DND-41 (cell line): ENCODE data around the gene SP100.

Experiments
- ATAC-seq: fragments of 200-7000 bp; cut with Tn5 transposase; 3 replicates; pipeline ENCODE4 v1.9.1; 2021; ENCODE audit warnings: low read depth; ENCODE audit not compliant: insufficient read depth
- DNase-seq: peaks from one replicate; pipeline ENCODE4 v3.0.0-alpha.2; 2020
- H2AFZ ChIP-seq: 2 replicates; pipeline ENCODE4 v1.6.0; 2012; ENCODE audit warnings: low read depth, low read length
- H3K27ac ChIP-seq: 2 replicates; pipeline ENCODE4 v1.5.1; 2012; ENCODE audit warnings: low read length, inconsistent platforms
- H3K27me3 ChIP-seq: fragments of 200-600 bp; sonication (generic); 2 replicates; pipeline ENCODE4 v1.6.0; 2012; ENCODE audit warnings: low read length, mild to moderate bottlenecking, inconsistent platforms; ENCODE audit not compliant: insufficient read depth, poor library complexity
- H3K36me3 ChIP-seq: 2 replicates; pipeline ENCODE4 v1.5.1; 2012; ENCODE audit warnings: low read length, inconsistent platforms; ENCODE audit not compliant: insufficient read depth
- H3K4me1 ChIP-seq: 2 replicates; pipeline ENCODE4 v1.5.1; 2012; ENCODE audit warnings: mild to moderate bottlenecking, low read length; ENCODE audit not compliant: insufficient read depth
- H3K4me2 ChIP-seq: 2 replicates; pipeline ENCODE4 v1.6.0; 2012; ENCODE audit warnings: mild to moderate bottlenecking, moderate library complexity, low read length, inconsistent platforms; ENCODE audit not compliant: insufficient read depth
- H3K4me3 ChIP-seq, 2 experiments: fragments of 200-600 bp in 1 of 2; shearing (Covaris generic) in 1 of 2; 2 replicates each; pipeline ENCODE4 v1.5.1; 2012 to 2016; ENCODE audit warnings: inconsistent platforms in 2 of 2, low read length in 2 of 2, mild to moderate bottlenecking in 2 of 2, low read depth in 1 of 2, moderate library complexity in 1 of 2
- H3K79me2 ChIP-seq: 2 replicates; pipeline ENCODE4 v1.6.0; 2012; ENCODE audit warnings: low read length, inconsistent platforms; ENCODE audit not compliant: insufficient read depth
- H3K9ac ChIP-seq: 2 replicates; pipeline ENCODE4 v1.6.0; 2012; ENCODE audit warnings: low read depth, mild to moderate bottlenecking, inconsistent platforms, low read length, moderate library complexity
- H3K9me3 ChIP-seq: 2 replicates; pipeline ENCODE4 v1.5.1; 2012; ENCODE audit warnings: low read length, moderate library complexity, mild to moderate bottlenecking, inconsistent platforms; ENCODE audit not compliant: insufficient read depth, severe bottlenecking
- H4K20me1 ChIP-seq: 2 replicates; pipeline ENCODE4 v1.6.0; 2012; ENCODE audit warnings: low read length; ENCODE audit not compliant: insufficient read depth
- EZH2 ChIP-seq: IDR thresholded peaks from 3 replicates; pipeline ENCODE4 v1.6.1; 2012; ENCODE audit warnings: borderline replicate concordance, low read depth, mild to moderate bottlenecking, moderate library complexity, low read length, inconsistent platforms; ENCODE audit not compliant: severe bottlenecking
- TF ChIP-seq, protein P1 (sequence below): IDR thresholded peaks from 2 replicates; pipeline ENCODE4 v1.5.1; 2012; ENCODE audit warnings: borderline replicate concordance, low read length, moderate library complexity, mild to moderate bottlenecking; ENCODE audit not compliant: poor library complexity, severe bottlenecking; ENCODE audit errors: extremely low read depth

The SP100 gene

DNA sequence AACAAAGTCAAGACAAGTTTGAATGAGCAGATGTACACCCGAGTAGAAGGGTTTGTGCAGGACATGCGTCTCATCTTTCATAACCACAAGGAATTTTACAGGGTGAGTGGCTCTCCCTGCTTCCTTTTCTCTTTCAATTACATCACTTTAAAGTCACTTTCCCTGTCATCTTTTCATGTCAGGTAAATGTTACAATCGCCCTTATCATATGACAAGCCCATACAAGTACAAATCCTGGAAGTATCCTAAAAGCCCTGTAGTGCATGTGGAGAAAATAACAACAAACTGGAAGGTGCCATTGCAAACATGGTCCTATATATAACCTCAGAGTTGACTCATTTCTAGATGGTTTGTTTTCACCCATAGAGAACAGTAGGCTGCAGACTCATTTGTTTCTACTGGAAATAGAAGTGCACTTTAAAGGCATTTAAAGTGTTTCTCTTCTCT, 126.0 kb downstream of the SP100 start:
- H3K9me3 ChIP-seq, result no peaks in the 10 kb centered on the region
- H3K79me2 ChIP-seq, result no peaks in the 10 kb centered on the region
- no peaks in the 10 kb centered on the region for H4K20me1 ChIP-seq
- ATAC-seq (no peak), DNase-seq (no peak)
- no peak overlapping the region for H3K4me2 ChIP-seq
- no peak overlapping the region for H3K27ac ChIP-seq
- no peak overlapping the region for H3K9ac ChIP-seq
- no peak for TF ChIP-seq EZH2
- TF ChIP-seq, protein P1, sequence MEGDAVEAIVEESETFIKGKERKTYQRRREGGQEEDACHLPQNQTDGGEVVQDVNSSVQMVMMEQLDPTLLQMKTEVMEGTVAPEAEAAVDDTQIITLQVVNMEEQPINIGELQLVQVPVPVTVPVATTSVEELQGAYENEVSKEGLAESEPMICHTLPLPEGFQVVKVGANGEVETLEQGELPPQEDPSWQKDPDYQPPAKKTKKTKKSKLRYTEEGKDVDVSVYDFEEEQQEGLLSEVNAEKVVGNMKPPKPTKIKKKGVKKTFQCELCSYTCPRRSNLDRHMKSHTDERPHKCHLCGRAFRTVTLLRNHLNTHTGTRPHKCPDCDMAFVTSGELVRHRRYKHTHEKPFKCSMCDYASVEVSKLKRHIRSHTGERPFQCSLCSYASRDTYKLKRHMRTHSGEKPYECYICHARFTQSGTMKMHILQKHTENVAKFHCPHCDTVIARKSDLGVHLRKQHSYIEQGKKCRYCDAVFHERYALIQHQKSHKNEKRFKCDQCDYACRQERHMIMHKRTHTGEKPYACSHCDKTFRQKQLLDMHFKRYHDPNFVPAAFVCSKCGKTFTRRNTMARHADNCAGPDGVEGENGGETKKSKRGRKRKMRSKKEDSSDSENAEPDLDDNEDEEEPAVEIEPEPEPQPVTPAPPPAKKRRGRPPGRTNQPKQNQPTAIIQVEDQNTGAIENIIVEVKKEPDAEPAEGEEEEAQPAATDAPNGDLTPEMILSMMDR, result no peak
- H2AFZ ChIP-seq, result no peak overlapping the region
- H3K4me3 ChIP-seq, result no peak overlapping the region
- H3K27me3 ChIP-seq, result no peaks in the 10 kb centered on the region
- no peaks in the 10 kb centered on the region for H3K4me1 ChIP-seq
- H3K36me3 ChIP-seq, result no peaks in the 10 kb centered on the region

DNA sequence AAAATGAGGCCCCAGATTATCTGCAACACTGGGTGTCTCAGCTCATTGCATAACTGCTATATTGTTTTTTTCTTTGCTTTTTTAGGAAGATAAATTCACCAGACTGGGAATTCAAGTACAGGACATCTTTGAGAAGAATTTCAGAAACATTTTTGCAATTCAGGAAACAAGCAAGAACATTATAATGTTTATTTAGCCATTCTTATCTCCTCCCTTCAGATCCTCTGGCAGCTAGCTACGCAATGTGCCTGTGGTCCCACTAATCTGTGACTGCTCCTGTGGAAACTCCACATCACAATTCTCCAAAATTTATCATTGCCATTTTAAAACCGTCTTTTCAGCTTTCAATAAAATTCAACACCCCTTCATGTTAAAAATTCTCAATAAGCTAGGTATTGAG, 126.8 kb downstream of the SP100 start:
- Histone ChIP-seq H4K20me1 (no peaks in the 10 kb centered on the region), H3K9ac (no peak overlapping the region), H3K4me3 (no peak overlapping the region), H2AFZ (no peak overlapping the region), H3K27me3 (no peaks in the 10 kb centered on the region), H3K4me1 (no peaks in the 10 kb centered on the region), H3K9me3 (no peaks in the 10 kb centered on the region), H3K4me2 (no peak overlapping the region), H3K36me3 (no peaks in the 10 kb centered on the region), H3K27ac (no peak overlapping the region), H3K79me2 (no peaks in the 10 kb centered on the region)
- TF ChIP-seq, protein P1, result no peak
- TF ChIP-seq EZH2, result no peak
- DNase-seq, result no peak
- no peak for ATAC-seq

DNA sequence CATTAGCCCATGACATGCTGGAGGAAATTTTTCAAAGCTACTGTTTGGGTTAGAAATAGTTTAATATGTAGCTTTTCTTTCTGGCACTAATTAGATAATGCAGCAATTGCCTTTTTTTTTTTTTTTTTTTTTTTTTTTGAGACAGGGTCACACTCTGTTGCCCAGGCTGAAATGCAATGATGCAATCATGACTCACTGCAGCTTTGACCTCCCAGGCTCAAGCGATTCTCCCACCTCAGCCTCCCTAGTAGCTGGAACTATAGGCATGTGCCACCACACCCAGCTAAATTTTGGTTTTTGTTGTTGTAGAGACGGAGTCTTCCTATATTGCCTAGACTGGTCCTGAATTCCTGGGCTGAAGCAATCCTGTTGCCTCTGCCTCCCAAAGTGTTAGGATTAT, 136.2 kb downstream of the SP100 start:
- H3K9me3 ChIP-seq, result no peaks in the 10 kb centered on the region
- ATAC-seq (no peak), DNase-seq (no peak)
- no peak overlapping the region for H2AFZ ChIP-seq
- no peaks in the 10 kb centered on the region for H4K20me1 ChIP-seq
- no peak overlapping the region for H3K4me3 ChIP-seq
- H3K27me3 ChIP-seq, result no peaks in the 10 kb centered on the region
- TF ChIP-seq, protein P1, result no peak
- no peak for TF ChIP-seq EZH2
- no peaks in the 10 kb centered on the region for H3K4me1 ChIP-seq
- H3K36me3 ChIP-seq, result no peaks in the 10 kb centered on the region
- no peak overlapping the region for H3K4me2 ChIP-seq
- no peak overlapping the region for H3K27ac ChIP-seq
- H3K9ac ChIP-seq, result no peak overlapping the region
- no peaks in the 10 kb centered on the region for H3K79me2 ChIP-seq

DNA sequence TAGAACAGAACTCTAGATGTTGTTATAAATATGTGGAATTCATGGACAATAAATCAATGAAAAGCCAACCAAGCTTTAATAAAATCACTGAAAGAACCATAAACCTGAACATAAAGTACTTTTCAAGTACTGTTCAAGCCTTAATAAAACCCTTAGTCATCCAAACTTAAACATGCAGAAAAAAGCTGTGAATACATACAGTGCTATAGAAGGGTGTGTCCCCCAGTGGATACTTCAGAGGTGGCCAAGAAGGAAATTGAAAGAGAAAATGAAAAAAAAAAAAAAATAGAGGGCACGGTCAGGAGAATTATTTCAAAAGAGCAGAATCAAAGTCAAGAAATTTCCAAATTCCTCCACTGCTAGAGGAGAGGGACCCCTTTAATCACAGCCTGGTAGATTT, 141.1 kb downstream of the SP100 start:
- Histone ChIP-seq H2AFZ (no peak overlapping the region), H3K36me3 (no peaks in the 10 kb centered on the region), H3K4me2 (no peak overlapping the region), H3K79me2 (no peaks in the 10 kb centered on the region), H3K4me1 (no peaks in the 10 kb centered on the region), H3K4me3 (no peak overlapping the region), H3K27ac (no peak overlapping the region), H4K20me1 (no peaks in the 10 kb centered on the region), H3K9me3 (no peaks in the 10 kb centered on the region), H3K9ac (no peak overlapping the region), H3K27me3 (no peaks in the 10 kb centered on the region)
- TF ChIP-seq EZH2, result no peak
- TF ChIP-seq, protein P1, result no peak
- no peak for ATAC-seq
- no peak for DNase-seq
